ENCODE results near the gene CHD6. TPM values are rescaled to one million over a fixed set of nuclear protein-coding genes. Genes with fewer than 3 reads are reported as not detected.

The CHD6 gene
- total and polyA plus RNA-seq, 2 of the 13 experiments (the other 11 are each of a cell fraction or from before 2014, with no cell fraction given): 14.4 to 52.0 TPM

DNA sequence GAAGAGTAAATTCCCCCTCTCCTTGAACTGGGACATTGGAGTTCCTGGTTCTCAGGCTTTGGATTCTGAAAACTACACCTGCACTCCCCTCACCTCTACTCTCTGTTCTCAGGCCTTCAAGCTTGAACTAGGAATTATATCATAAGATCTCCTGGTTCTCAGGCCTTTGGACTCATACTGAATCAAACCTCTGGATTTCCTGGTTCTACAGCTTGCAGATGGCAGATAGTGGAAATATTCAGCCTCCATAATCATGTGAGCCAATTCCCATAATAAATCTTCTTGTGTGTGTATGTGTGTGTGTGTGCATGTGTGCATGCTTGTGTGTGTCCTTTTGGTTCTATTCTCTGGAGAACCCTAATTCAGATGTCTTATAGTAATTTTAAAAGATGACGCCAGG, 12.7 kb upstream of the CHD6 start:
- Histone ChIP-seq H3K4me1 (ENCODE audit: insufficient read depth, low read length) (no peaks in the 10 kb centered on the region), H3K36me3 (replicated peaks in 1 of 2; ENCODE audit: control insufficient read depth in 1 of 2, insufficient read depth in 2 of 2, low read length in 2 of 2) (no peaks in the 10 kb centered on the region), H4K20me1 (ENCODE audit: insufficient read depth, low read length) (no peaks in the 10 kb centered on the region), H3K27ac (ENCODE audit: extremely low read length, insufficient read depth, low read length) (no peak overlapping the region), H2AFZ (ENCODE audit: low read length) (no peak overlapping the region), H3K27me3 (ENCODE audit: control insufficient read depth in 1 of 2, insufficient read depth in 2 of 2, low read length in 2 of 2) (no peaks in the 10 kb centered on the region), H3K9ac (ENCODE audit: insufficient read depth, low read depth, low read length) (no peak overlapping the region), H3K9me3 (ENCODE audit: low read length) (no peaks in the 10 kb centered on the region), H3K79me2 (ENCODE audit: insufficient read depth, low read length) (no peaks in the 10 kb centered on the region), H3K4me2 (ENCODE audit: low read depth, low read length) (no peak overlapping the region), H3K4me3 (replicated peaks in 1 of 3; ENCODE audit: insufficient read depth in 1 of 3, low read depth in 2 of 3, low read length in 3 of 3) (no peak overlapping the region)
- TF ChIP-seq PHF21A (CRISPR knock-in tag; IDR thresholded peaks at IDR 0.05) (no peak), JDP2 (CRISPR knock-in tag; IDR thresholded peaks at IDR 0.05; ENCODE audit: borderline replicate concordance) (no peak), MED1 (CRISPR knock-in tag; IDR thresholded peaks at IDR 0.05) (no peak), SALL2 (CRISPR knock-in tag; IDR thresholded peaks at IDR 0.05) (no peak), ZFP36L1 (CRISPR knock-in tag; IDR thresholded peaks at IDR 0.05) (no peak), BRCA1 (CRISPR knock-in tag; IDR thresholded peaks at IDR 0.05) (no peak), FOXO4 (CRISPR knock-in tag; conservative IDR thresholded peaks at IDR 0.05) (no peak), ZSCAN22 (CRISPR knock-in tag; IDR thresholded peaks at IDR 0.05) (no peak)
- intact Hi-C loops (cut with micrococcal nuclease; ENCODE audit: unreplicated experiment): no loop called here
- no TSS peak for BruUV-seq (replicated peaks)
- POLR2A ChIA-PET: interaction anchor here (1.3 kb wide), 1 partner anchor 13 kb away, joined by 6 read pairs; the partner anchor contains the start of gene CHD6
- no peak for ATAC-seq
- no peak for DNase-seq (ENCODE audit: low spot score)
- FAIRE-seq: no peak
- CTCF ChIA-PET (ENCODE audit: low intra/inter-chr PET ratio, low total read pairs): no interaction called here
- in situ Hi-C loops (cut with HindIII; ENCODE audit: extremely low pct_ligation_motif_present, low pct_unique_long_range_greater_than_20kb): no loop called here
- 95% methylated on average over 1 of the region's 1 CpG for WGBS (ENCODE audit: low lambda C conversion rate)

Data from HepG2 (cell line).